ENCODE data around the gene CRYBB1. TPM values are rescaled to one million over a fixed set of nuclear protein-coding genes. Genes with fewer than 3 reads are reported as not detected.

The CRYBB1 gene
- total and polyA plus RNA-seq, 9 donors, result 0.26 to 1.4 (median 0.37) TPM; not detected in 2

- no peaks in the 10 kb centered on the region for H3K27me3 ChIP-seq
- 95 to 98% (median 97%) methylated on average over 8 of the region's 8 CpGs for WGBS, 3 donors
- no peaks in the 10 kb centered on the region for H3K36me3 ChIP-seq
- no peaks in the 10 kb centered on the region for H3K9me3 ChIP-seq
- no peak for DNase-seq
- no peak for TF ChIP-seq POLR2A (IDR thresholded peaks at IDR 0.05)
- TF ChIP-seq CTCF (IDR thresholded peaks at IDR 0.05), result no peak
- TF ChIP-seq EP300 (IDR thresholded peaks at IDR 0.05), result no peak
- H3K27ac ChIP-seq, result no peak overlapping the region
- intact Hi-C loops (cut with DNase I), result loop anchor here in 1 of 4 donors (10.0 kb wide), 1 partner anchor 97 kb away; the partner anchor contains the start of genes HPS4 and SRRD
- H3K4me1 ChIP-seq (ENCODE audit: insufficient read depth), result no peaks in the 10 kb centered on the region
- H3K4me3 ChIP-seq, result no peak overlapping the region
Measured at GRCh38 chr22:26581633-26582168, 36.1 kb downstream of the CRYBB1 start.

- Histone ChIP-seq H3K27ac (no peak overlapping the region), H3K9me3 (no peaks in the 10 kb centered on the region), H3K36me3 (no peaks in the 10 kb centered on the region), H3K27me3 (no peaks in the 10 kb centered on the region), H3K4me3 (no peak overlapping the region), H3K4me1 (ENCODE audit: insufficient read depth) (no peaks in the 10 kb centered on the region)
- whole genome bisulfite sequencing, 3 donors, result 0 to 57% (median 50%) methylated on average over 1 of the region's 1 CpG
- no peak for DNase-seq
- intact Hi-C loops (cut with DNase I), result loop anchor here in 1 of 4 donors (10.0 kb wide), 1 partner anchor 96 kb away; the partner anchor contains the start of genes HPS4 and SRRD
- TF ChIP-seq EP300 (IDR thresholded peaks at IDR 0.05), result no peak
- no peak for TF ChIP-seq POLR2A (IDR thresholded peaks at IDR 0.05)
- no peak for TF ChIP-seq CTCF (IDR thresholded peaks at IDR 0.05)
Measured at GRCh38 chr22:26581026-26581425, 36.8 kb downstream of the CRYBB1 start.

- Histone ChIP-seq H3K36me3 (no peaks in the 10 kb centered on the region), H3K27ac (no peak overlapping the region), H3K4me3 (no peak overlapping the region), H3K27me3 (no peaks in the 10 kb centered on the region), H3K4me1 (ENCODE audit: insufficient read depth) (no peaks in the 10 kb centered on the region), H3K9me3 (no peaks in the 10 kb centered on the region)
- TF ChIP-seq POLR2A (IDR thresholded peaks at IDR 0.05) (no peak), EP300 (IDR thresholded peaks at IDR 0.05) (no peak), CTCF (IDR thresholded peaks at IDR 0.05) (no peak)
- no peak for DNase-seq
- intact Hi-C loops (cut with DNase I), result loop anchor here in 1 of 4 donors (10.0 kb wide), 1 partner anchor 96 kb away; the partner anchor contains the start of genes HPS4 and SRRD
- 78 to 81% (median 79%) methylated on average over 13 of the region's 13 CpGs for WGBS, 3 donors
Measured at GRCh38 chr22:26580240-26580962, 37.4 kb downstream of the CRYBB1 start.

- DNase-seq, result no peak
- TF ChIP-seq POLR2A (IDR thresholded peaks at IDR 0.05) (no peak), CTCF (IDR thresholded peaks at IDR 0.05) (no peak), EP300 (IDR thresholded peaks at IDR 0.05) (no peak)
- Histone ChIP-seq H3K4me1 (ENCODE audit: insufficient read depth) (no peaks in the 10 kb centered on the region), H3K27me3 (no peaks in the 10 kb centered on the region), H3K4me3 (no peak overlapping the region), H3K9me3 (no peaks in the 10 kb centered on the region), H3K27ac (no peak overlapping the region), H3K36me3 (no peaks in the 10 kb centered on the region)
- intact Hi-C loops (cut with DNase I), result no loop called here
- WGBS, 3 donors, result 67 to 72% (median 72%) methylated on average over 10 of the region's 10 CpGs
Measured at GRCh38 chr22:26579331-26579886, 38.4 kb downstream of the CRYBB1 start.
